B cell (primary cell): ENCODE data around the gene PPP1R16B. TPM values are rescaled to one million over a fixed set of nuclear protein-coding genes. Genes with fewer than 3 reads are reported as not detected.
A peak's percentile ranks its signal among the peaks of the same experiment; 100 is the strongest.

ENCODE experiments used
- ATAC-seq: fragments of 200-7000 bp; cut with Tn5 transposase; one replicate; pipeline ENCODE4 v1.10.0; 2021; ENCODE audit warnings: low read depth, mild to moderate bottlenecking, moderate number of reproducible peaks, moderate library complexity
- CTCF ChIA-PET: fragments of 350-600 bp; sonication (Branson Sonifier 250); formaldehyde crosslinking; loops from one replicate; lab custom pipeline; 2021; ENCODE audit warnings: antibody characterized with exemption, inconsistent platforms; lab: Charles Lee
- POLR2A ChIA-PET: fragments of 350-600 bp; sonication (Branson Sonifier 250); formaldehyde crosslinking; loops from one replicate; lab custom pipeline; 2021; ENCODE audit warnings: antibody characterized with exemption; lab: Charles Lee
- DNase-seq: peaks from one replicate; pipeline ENCODE4 v3.0.0; 2013
- H2AFZ ChIP-seq: 2 replicates; pipeline ENCODE4 v1.6.1; 2012; ENCODE audit warnings: mild to moderate bottlenecking, low read depth, low read length; ENCODE audit not compliant: insufficient read depth, poor library complexity, severe bottlenecking
- H3K27ac ChIP-seq, 2 donors: 1 replicate in 1 of 2; 2 replicates in 1 of 2; pipeline ENCODE4 v1.5.1; 2012 to 2013; ENCODE audit warnings: low read length in 2 of 2, mild to moderate bottlenecking in 2 of 2, moderate library complexity in 1 of 2
- H3K27me3 ChIP-seq, 4 experiments: fragments of 200-600 bp in 1 of 4; sonication (generic) in 1 of 4; replicated peaks in 1 of 4; 1 replicate in 2 of 4; 2 replicates in 2 of 4; pipeline versions ENCODE4 v1.6.1 to v1.7.0; 2013 to 2016; ENCODE audit warnings: low read length in 3 of 4, mild to moderate bottlenecking in 2 of 4, mixed read lengths in 1 of 4, moderate library complexity in 1 of 4; ENCODE audit not compliant: insufficient read depth in 4 of 4, control insufficient read depth in 3 of 4; ENCODE audit errors: control extremely low read depth in 1 of 4
- H3K36me3 ChIP-seq, 2 experiments: replicated peaks in 1 of 2; 1 replicate in 1 of 2; 2 replicates in 1 of 2; pipeline versions ENCODE4 v1.6.1 to v1.7.1; 2013; ENCODE audit warnings: low read length in 1 of 2; ENCODE audit not compliant: insufficient read depth in 2 of 2, control insufficient read depth in 1 of 2; ENCODE audit errors: control extremely low read depth in 1 of 2, extremely low read depth in 1 of 2
- H3K4me1 ChIP-seq, 2 donors: fragments of 200-600 bp in 1 of 2; sonication (generic) in 1 of 2; 1 replicate in 1 of 2; 2 replicates in 1 of 2; pipeline versions ENCODE4 v1.5.1 to v1.6.1; 2013 to 2017; ENCODE audit warnings: low read length in 2 of 2; ENCODE audit not compliant: control insufficient read depth in 2 of 2, insufficient read depth in 2 of 2
- H3K4me2 ChIP-seq: replicated peaks from 2 replicates; pipeline ENCODE3; 2012; ENCODE audit warnings: mild to moderate bottlenecking, low read depth, low read length; ENCODE audit not compliant: poor library complexity, severe bottlenecking
- H3K4me3 ChIP-seq, 5 experiments: fragments of 200-600 bp in 1 of 5; sonication (generic) in 1 of 5; 1 replicate in 3 of 5; 2 replicates in 2 of 5; pipeline versions ENCODE4 v1.5.1 to v1.7.0; 2011 to 2016; ENCODE audit warnings: low read length in 4 of 5, mild to moderate bottlenecking in 4 of 5, low read depth in 2 of 5, control low read depth in 1 of 5, moderate library complexity in 1 of 5; ENCODE audit not compliant: insufficient read depth in 1 of 5; ENCODE audit errors: control extremely low read depth in 1 of 5, extremely low read depth in 1 of 5
- H3K79me2 ChIP-seq: fragments of 200-600 bp; sonication (generic); one replicate; pipeline ENCODE4 v1.6.0; 2016; ENCODE audit warnings: low read length; ENCODE audit not compliant: control insufficient read depth, insufficient read depth
- H3K9ac ChIP-seq: fragments of 200-600 bp; sonication (generic); 2 replicates; pipeline ENCODE4 v1.6.1; 2017; ENCODE audit warnings: mild to moderate bottlenecking, low read length, moderate library complexity
- H3K9me3 ChIP-seq, 3 donors: one replicate each; pipeline versions ENCODE4 v1.6.1 to v1.7.1; 2013; ENCODE audit warnings: low read length in 2 of 3; ENCODE audit not compliant: control insufficient read depth in 2 of 3, insufficient read depth in 1 of 3; ENCODE audit errors: control extremely low read depth in 1 of 3
- H4K20me1 ChIP-seq: 2 replicates; pipeline ENCODE4 v1.6.0; 2012; ENCODE audit warnings: mild to moderate bottlenecking, low read length; ENCODE audit not compliant: insufficient read depth, control insufficient read depth, poor library complexity, severe bottlenecking
- H3K27ac Mint-ChIP-seq: one replicate; pipeline ENCODE4 v1.8.0; 2021; ENCODE audit warnings: mixed read lengths
- H3K27me3 Mint-ChIP-seq: one replicate; pipeline ENCODE4 v1.8.0; 2021; ENCODE audit warnings: mixed read lengths
- H3K4me1 Mint-ChIP-seq: one replicate; pipeline ENCODE4 v1.8.0; 2021; ENCODE audit warnings: mixed read lengths
- H3K4me3 Mint-ChIP-seq: one replicate; pipeline ENCODE4 v1.8.0; 2021; ENCODE audit warnings: mixed read lengths
- H3K9me3 Mint-ChIP-seq: one replicate; pipeline ENCODE4 v1.8.0; 2022; ENCODE audit warnings: mixed read lengths; ENCODE audit not compliant: insufficient read depth
- EZH2 ChIP-seq: IDR thresholded peaks from 2 replicates; pipeline ENCODE4 v1.6.1; 2012; ENCODE audit warnings: borderline replicate concordance, low read depth, mild to moderate bottlenecking, moderate library complexity, low read length; ENCODE audit not compliant: insufficient read depth, poor library complexity, severe bottlenecking
- WGBS: methylation state at CpG from one replicate; pipeline ENCODE4 v1.1.5; 2013; ENCODE audit warnings: missing lambda C conversion rate; ENCODE audit not compliant: insufficient coverage; 5-methylcytosine and 5-hydroxymethylcytosine counted together
- intact Hi-C: fragments of 100-400 bp; cut with micrococcal nuclease; formaldehyde crosslinking; loops from one replicate; pipeline ENCODE4 v1.10.0; 2022
- polyA plus RNA-seq: library from polyadenylated mRNA; depleted of rRNA; stranded (reverse); fragments of >200 nt; gene quantifications from 2 replicates; pipeline ENCODE4 v1.2.3, GENCODE V29; 2012
- total RNA-seq, 2 donors: library from RNA; stranded (reverse); fragments of 120-200 nt in 1 of 2; gene quantifications; 1 replicate in 1 of 2; 2 replicates in 1 of 2; pipeline versions ENCODE4 v1.2.3 to v1.2.4, GENCODE V29; 2013 to 2022
- TF ChIP-seq, protein P1 (sequence below): fragments of 200-600 bp; IDR thresholded peaks from one replicate; pipeline ENCODE4 v1.8.0; 2022; ENCODE audit warnings: antibody characterized with exemption, mild to moderate bottlenecking

PPP1R16B gene
- total and polyA plus RNA-seq, 2 donors (not counting 1 experiment from before 2014, with no cell fraction given): 58.8 to 108 TPM

DNA sequence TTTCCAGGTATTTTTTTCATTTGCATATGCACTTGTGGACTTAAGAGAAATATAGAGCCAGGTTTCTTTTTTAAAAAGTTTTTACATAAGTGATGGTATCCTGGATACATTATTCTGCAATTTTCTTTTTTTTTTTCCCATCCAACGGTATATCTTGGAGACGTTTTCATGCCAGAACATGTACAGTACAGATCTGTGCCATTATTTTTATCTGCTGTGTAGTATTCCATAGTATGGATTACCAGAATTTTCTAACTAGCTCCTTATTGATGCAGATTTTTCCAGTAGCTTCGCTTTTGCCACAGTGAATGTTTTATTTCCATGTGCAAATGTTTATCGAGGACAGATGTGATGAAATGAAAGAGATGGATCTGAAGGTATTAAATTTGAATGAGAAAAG is 34.1 kb downstream of the PPP1R16B start:
- Mint-ChIP-seq H3K4me3 (peak overlapping the region; percentile 18), H3K27me3 (no peaks in the 10 kb centered on the region), H3K27ac (peak overlapping the region; percentile 89), H3K4me1 (peaks cover 71% of the 10 kb centered on the region), H3K9me3 (peaks cover 2% of the 10 kb centered on the region)
- TF ChIP-seq EZH2: no peak
- TF ChIP-seq, protein P1, sequence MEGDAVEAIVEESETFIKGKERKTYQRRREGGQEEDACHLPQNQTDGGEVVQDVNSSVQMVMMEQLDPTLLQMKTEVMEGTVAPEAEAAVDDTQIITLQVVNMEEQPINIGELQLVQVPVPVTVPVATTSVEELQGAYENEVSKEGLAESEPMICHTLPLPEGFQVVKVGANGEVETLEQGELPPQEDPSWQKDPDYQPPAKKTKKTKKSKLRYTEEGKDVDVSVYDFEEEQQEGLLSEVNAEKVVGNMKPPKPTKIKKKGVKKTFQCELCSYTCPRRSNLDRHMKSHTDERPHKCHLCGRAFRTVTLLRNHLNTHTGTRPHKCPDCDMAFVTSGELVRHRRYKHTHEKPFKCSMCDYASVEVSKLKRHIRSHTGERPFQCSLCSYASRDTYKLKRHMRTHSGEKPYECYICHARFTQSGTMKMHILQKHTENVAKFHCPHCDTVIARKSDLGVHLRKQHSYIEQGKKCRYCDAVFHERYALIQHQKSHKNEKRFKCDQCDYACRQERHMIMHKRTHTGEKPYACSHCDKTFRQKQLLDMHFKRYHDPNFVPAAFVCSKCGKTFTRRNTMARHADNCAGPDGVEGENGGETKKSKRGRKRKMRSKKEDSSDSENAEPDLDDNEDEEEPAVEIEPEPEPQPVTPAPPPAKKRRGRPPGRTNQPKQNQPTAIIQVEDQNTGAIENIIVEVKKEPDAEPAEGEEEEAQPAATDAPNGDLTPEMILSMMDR: no peak
- POLR2A ChIA-PET: interaction anchor here (5.4 kb wide), 1 partner anchor 35 kb away, joined by 54 read pairs; no protein-coding TSS in a partner anchor
- Histone ChIP-seq H3K4me3 (no peak overlapping the region), H4K20me1 (peaks cover 5% of the 10 kb centered on the region), H3K79me2 (peaks cover 86% of the 10 kb centered on the region), H3K36me3 (peaks cover 0 to 39% of the 10 kb centered on the region in 2 experiments), H3K9me3 (no peaks in the 10 kb centered on the region), H3K4me1 (peaks cover 60 to 75% of the 10 kb centered on the region in 2 donors), H2AFZ (no peak overlapping the region), H3K4me2 (peak overlapping the region; percentile 78), H3K27me3 (no peaks in the 10 kb centered on the region), H3K9ac (no peak overlapping the region), H3K27ac (peak overlapping the region; percentile 81 to 96)
- 100% methylated on average over 2 of the region's 4 CpGs for WGBS
- DNase-seq (no peak), ATAC-seq (no peak)
- intact Hi-C loops: no loop called here
- CTCF ChIA-PET: interaction anchor here (1.4 to 11.9 kb wide), 7 partner anchors 21 to 91 kb away, joined by 3 to 114 read pairs (median 7); partner anchors contain the start of gene PPP1R16B

GRCh38 chr20:38840053-38840893 is 34.8 kb downstream of the PPP1R16B start:
- intact Hi-C loops: loop anchor here (5.0 kb wide), 1 partner anchor 1663 kb away; the partner anchor contains the start of genes MROH8 and RPN2
- DNase-seq (no peak), ATAC-seq (no peak)
- peak overlapping the region; percentile 89 for H3K27ac Mint-ChIP-seq
- Histone ChIP-seq H3K36me3 (peaks cover 0 to 39% of the 10 kb centered on the region in 2 experiments), H3K9me3 (no peaks in the 10 kb centered on the region), H2AFZ (no peak overlapping the region), H3K4me2 (peak overlapping the region; percentile 78), H3K4me3 (no peak overlapping the region), H3K27ac (peak overlapping the region; percentile 81 to 96), H3K9ac (no peak overlapping the region), H4K20me1 (peaks cover under 1% of the 10 kb centered on the region), H3K27me3 (no peaks in the 10 kb centered on the region), H3K4me1 (peaks cover 63 to 79% of the 10 kb centered on the region in 2 donors), H3K79me2 (peaks cover 88% of the 10 kb centered on the region)
- ChIA-PET CTCF (interaction anchor here (1.0 to 11.9 kb wide), 9 partner anchors 20 to 91 kb away, joined by 3 to 114 read pairs (median 7); partner anchors contain the start of gene PPP1R16B), POLR2A (interaction anchor here (1.2 to 5.4 kb wide), 2 partner anchors 24 to 34 kb away, joined by 3 to 54 read pairs; no protein-coding TSS in a partner anchor)
- H3K27me3 Mint-ChIP-seq: no peaks in the 10 kb centered on the region
- peaks cover 72% of the 10 kb centered on the region for H3K4me1 Mint-ChIP-seq
- H3K4me3 Mint-ChIP-seq: peak overlapping the region; percentile 14
- H3K9me3 Mint-ChIP-seq: peaks cover 2% of the 10 kb centered on the region
- no peak for TF ChIP-seq EZH2
- TF ChIP-seq, protein P1: no peak
- 90% methylated on average over 6 of the region's 14 CpGs for WGBS
